ENCODE results near the gene TMX1.

TMX1 gene

GRCh38 chr14:51258788-51259187 is 18.7 kb downstream of the TMX1 start:
- peaks cover 0 to 8% of the 10 kb centered on the region in 2 donors for H3K9me3 ChIP-seq (replicated peaks in 1 of 2; ENCODE audit: control insufficient read depth in 2 of 2, insufficient read depth in 1 of 2, low read depth in 1 of 2, low read length in 2 of 2)
- no peak overlapping the region for H3K4ac ChIP-seq (ENCODE audit: low read length)
- H2BK5ac ChIP-seq (ENCODE audit: low read length), result no peak overlapping the region
- no peak overlapping the region for H2AFZ ChIP-seq (ENCODE audit: low read length)
- H4K91ac ChIP-seq (ENCODE audit: low read depth, low read length, poor library complexity), result no peak overlapping the region
- H3K4me3 ChIP-seq (ENCODE audit: low read length in 2 of 2), result no peak overlapping the region
- H2AK5ac ChIP-seq (ENCODE audit: low read depth, low read length), result no peak overlapping the region
- no peaks in the 10 kb centered on the region for H3K27me3 ChIP-seq (ENCODE audit: control insufficient read depth in 3 of 3, insufficient read depth in 3 of 3, low read depth in 1 of 3, low read length in 3 of 3)
- no peak overlapping the region for H3K4me2 ChIP-seq (ENCODE audit: insufficient read depth, low read length, poor library complexity, severe bottlenecking)
- DNase-seq (ENCODE audit: low spot score), result no peak
- H2BK15ac ChIP-seq (ENCODE audit: low read length), result no peak overlapping the region
- H4K8ac ChIP-seq (ENCODE audit: low read depth, low read length), result no peak overlapping the region
- no peak overlapping the region for H3K23ac ChIP-seq (ENCODE audit: low read depth, low read length, poor library complexity)
- H3K14ac ChIP-seq (ENCODE audit: low read length), result no peak overlapping the region
- H3K36me3 ChIP-seq (replicated peaks in 1 of 2; ENCODE audit: control insufficient read depth in 2 of 2, insufficient read depth in 2 of 2, low read length in 2 of 2), result peaks cover 0 to 72% of the 10 kb centered on the region in 2 donors
- no peak overlapping the region for H2BK120ac ChIP-seq (ENCODE audit: low read depth, low read length)
- no peak overlapping the region for H3K9ac ChIP-seq (ENCODE audit: low read depth, low read length, poor library complexity)
- no peak overlapping the region for H2BK12ac ChIP-seq (ENCODE audit: low read length)
- peaks cover 0 to 2% of the 10 kb centered on the region in 2 donors for H3K4me1 ChIP-seq (ENCODE audit: control insufficient read depth in 2 of 2, insufficient read depth in 1 of 2, low read depth in 1 of 2, low read length in 2 of 2)
- H3K79me1 ChIP-seq (ENCODE audit: low read depth, low read length), result no peaks in the 10 kb centered on the region
- no peak overlapping the region for H3K18ac ChIP-seq (ENCODE audit: low read length)
- H3K27ac ChIP-seq (replicated peaks; ENCODE audit: low read length), result no peak overlapping the region

DNA sequence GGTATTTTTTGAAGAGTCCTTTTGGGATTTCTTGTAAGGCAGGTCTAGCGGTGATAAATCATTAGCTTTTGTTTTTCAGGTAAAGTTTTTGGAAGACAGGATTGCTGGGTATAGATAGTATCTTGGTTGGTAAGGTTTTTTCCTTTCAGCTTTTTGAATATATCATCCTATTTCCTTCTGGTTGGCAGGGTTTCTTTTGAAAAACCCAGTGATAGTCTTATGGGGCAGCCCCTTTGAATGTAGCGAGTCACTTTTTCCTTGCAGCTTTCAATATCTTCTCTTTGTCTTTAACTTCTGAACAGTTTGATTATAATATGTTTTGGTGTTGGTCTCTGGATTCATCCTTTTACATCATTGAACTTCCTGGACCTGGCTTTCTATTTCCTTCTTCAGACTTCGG is 20.2 kb downstream of the TMX1 start:
- Histone ChIP-seq H3K36me3 (replicated peaks in 1 of 2; ENCODE audit: control insufficient read depth in 2 of 2, insufficient read depth in 2 of 2, low read length in 2 of 2) (peaks cover 0 to 57% of the 10 kb centered on the region in 2 donors), H4K8ac (ENCODE audit: low read depth, low read length) (no peak overlapping the region), H3K27ac (replicated peaks; ENCODE audit: low read length) (no peak overlapping the region), H3K9me3 (replicated peaks in 1 of 2; ENCODE audit: control insufficient read depth in 2 of 2, insufficient read depth in 1 of 2, low read depth in 1 of 2, low read length in 2 of 2) (peaks cover 0 to 8% of the 10 kb centered on the region in 2 donors), H3K4ac (ENCODE audit: low read length) (no peak overlapping the region), H3K79me1 (ENCODE audit: low read depth, low read length) (no peaks in the 10 kb centered on the region), H2AK5ac (ENCODE audit: low read depth, low read length) (no peak overlapping the region), H3K14ac (ENCODE audit: low read length) (no peak overlapping the region), H3K4me2 (ENCODE audit: insufficient read depth, low read length, poor library complexity, severe bottlenecking) (no peak overlapping the region), H2BK120ac (ENCODE audit: low read depth, low read length) (no peak overlapping the region), H3K4me3 (ENCODE audit: low read length in 2 of 2) (no peak overlapping the region), H2AFZ (ENCODE audit: low read length) (no peak overlapping the region), H2BK15ac (ENCODE audit: low read length) (no peak overlapping the region), H3K9ac (ENCODE audit: low read depth, low read length, poor library complexity) (no peak overlapping the region), H4K91ac (ENCODE audit: low read depth, low read length, poor library complexity) (no peak overlapping the region), H3K27me3 (ENCODE audit: control insufficient read depth in 3 of 3, insufficient read depth in 3 of 3, low read depth in 1 of 3, low read length in 3 of 3) (no peaks in the 10 kb centered on the region), H2BK5ac (ENCODE audit: low read length) (no peak overlapping the region), H3K18ac (ENCODE audit: low read length) (no peak overlapping the region), H3K4me1 (ENCODE audit: control insufficient read depth in 2 of 2, insufficient read depth in 1 of 2, low read depth in 1 of 2, low read length in 2 of 2) (peaks cover 0 to 2% of the 10 kb centered on the region in 2 donors), H3K23ac (ENCODE audit: low read depth, low read length, poor library complexity) (no peak overlapping the region), H2BK12ac (ENCODE audit: low read length) (no peak overlapping the region)
- WGBS, 2 donors (ENCODE audit: extremely low coverage in 2 of 2, insufficient read length in 2 of 2, insufficient replicate concordance in 1 of 2), result no CpG with 5 or more reads among the region's 3 CpGs
- DNase-seq (ENCODE audit: low spot score), result no peak

DNA sequence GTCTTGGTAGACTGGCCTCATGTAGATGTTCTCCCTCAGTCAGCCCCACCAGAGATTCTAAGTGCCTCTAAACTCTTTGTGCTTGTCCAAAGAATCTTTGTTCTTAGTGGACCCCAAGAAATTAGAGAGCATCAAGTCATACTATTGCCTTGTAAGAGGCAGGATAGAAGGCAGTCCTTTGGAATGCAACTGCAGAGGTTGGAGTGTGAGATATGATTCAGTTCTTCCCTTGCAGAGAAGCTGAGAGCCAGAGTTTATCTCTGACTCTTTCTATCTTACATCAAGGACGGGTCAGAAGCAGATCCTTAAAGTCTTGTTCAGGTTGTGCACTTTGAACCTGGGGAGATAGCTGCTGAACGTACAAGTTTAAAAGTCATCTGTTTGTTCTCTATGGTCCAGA is 21.1 kb downstream of the TMX1 start:
- DNase-seq (ENCODE audit: low spot score), result no peak

GRCh38 chr14:51262868-51263267 is 22.8 kb downstream of the TMX1 start:
- Histone ChIP-seq H3K4me1 (ENCODE audit: control insufficient read depth in 2 of 2, insufficient read depth in 1 of 2, low read depth in 1 of 2, low read length in 2 of 2) (peaks cover 0 to 2% of the 10 kb centered on the region in 2 donors), H3K18ac (ENCODE audit: low read length) (no peak overlapping the region), H3K4me3 (ENCODE audit: low read length in 2 of 2) (no peak overlapping the region), H3K27ac (replicated peaks; ENCODE audit: low read length) (no peak overlapping the region), H2AFZ (ENCODE audit: low read length) (no peak overlapping the region), H2BK12ac (ENCODE audit: low read length) (no peak overlapping the region), H3K14ac (ENCODE audit: low read length) (no peak overlapping the region), H4K8ac (ENCODE audit: low read depth, low read length) (no peak overlapping the region), H3K79me1 (ENCODE audit: low read depth, low read length) (no peaks in the 10 kb centered on the region), H3K27me3 (ENCODE audit: control insufficient read depth in 3 of 3, insufficient read depth in 3 of 3, low read depth in 1 of 3, low read length in 3 of 3) (no peaks in the 10 kb centered on the region), H3K4me2 (ENCODE audit: insufficient read depth, low read length, poor library complexity, severe bottlenecking) (no peak overlapping the region), H2BK5ac (ENCODE audit: low read length) (no peak overlapping the region), H3K36me3 (replicated peaks in 1 of 2; ENCODE audit: control insufficient read depth in 2 of 2, insufficient read depth in 2 of 2, low read length in 2 of 2) (peaks cover 0 to 31% of the 10 kb centered on the region in 2 donors), H2AK5ac (ENCODE audit: low read depth, low read length) (no peak overlapping the region), H4K91ac (ENCODE audit: low read depth, low read length, poor library complexity) (no peak overlapping the region), H3K9me3 (replicated peaks in 1 of 2; ENCODE audit: control insufficient read depth in 2 of 2, insufficient read depth in 1 of 2, low read depth in 1 of 2, low read length in 2 of 2) (peaks cover 0 to 6% of the 10 kb centered on the region in 2 donors), H3K9ac (ENCODE audit: low read depth, low read length, poor library complexity) (no peak overlapping the region), H3K4ac (ENCODE audit: low read length) (no peak overlapping the region), H3K23ac (ENCODE audit: low read depth, low read length, poor library complexity) (no peak overlapping the region), H2BK120ac (ENCODE audit: low read depth, low read length) (no peak overlapping the region), H2BK15ac (ENCODE audit: low read length) (no peak overlapping the region)
- whole genome bisulfite sequencing, 2 donors (ENCODE audit: extremely low coverage in 2 of 2, insufficient read length in 2 of 2, insufficient replicate concordance in 1 of 2), result no CpG with 5 or more reads among the region's 2 CpGs
- DNase-seq (ENCODE audit: low spot score), result no peak

More for the DNA sequence above, 21.1 kb downstream of the TMX1 start:
- H3K4me3 ChIP-seq (ENCODE audit: low read length in 2 of 2), result no peak overlapping the region
- H3K4ac ChIP-seq (ENCODE audit: low read length), result no peak overlapping the region
- H3K9me3 ChIP-seq (replicated peaks in 1 of 2; ENCODE audit: control insufficient read depth in 2 of 2, insufficient read depth in 1 of 2, low read depth in 1 of 2, low read length in 2 of 2), result peaks cover 0 to 8% of the 10 kb centered on the region in 2 donors
- no peak overlapping the region for H3K14ac ChIP-seq (ENCODE audit: low read length)
- H3K27me3 ChIP-seq (ENCODE audit: control insufficient read depth in 3 of 3, insufficient read depth in 3 of 3, low read depth in 1 of 3, low read length in 3 of 3), result no peaks in the 10 kb centered on the region
- no peak overlapping the region for H2BK5ac ChIP-seq (ENCODE audit: low read length)
- no peak overlapping the region for H2AFZ ChIP-seq (ENCODE audit: low read length)
- H3K23ac ChIP-seq (ENCODE audit: low read depth, low read length, poor library complexity), result no peak overlapping the region
- no peak overlapping the region for H2AK5ac ChIP-seq (ENCODE audit: low read depth, low read length)
- H3K4me2 ChIP-seq (ENCODE audit: insufficient read depth, low read length, poor library complexity, severe bottlenecking), result no peak overlapping the region
- no peaks in the 10 kb centered on the region for H3K79me1 ChIP-seq (ENCODE audit: low read depth, low read length)
- H4K91ac ChIP-seq (ENCODE audit: low read depth, low read length, poor library complexity), result no peak overlapping the region
- no peak overlapping the region for H3K18ac ChIP-seq (ENCODE audit: low read length)
- H4K8ac ChIP-seq (ENCODE audit: low read depth, low read length), result no peak overlapping the region
- no peak overlapping the region for H3K9ac ChIP-seq (ENCODE audit: low read depth, low read length, poor library complexity)
- H3K36me3 ChIP-seq (replicated peaks in 1 of 2; ENCODE audit: control insufficient read depth in 2 of 2, insufficient read depth in 2 of 2, low read length in 2 of 2), result peaks cover 0 to 48% of the 10 kb centered on the region in 2 donors
- H2BK120ac ChIP-seq (ENCODE audit: low read depth, low read length), result no peak overlapping the region
- H2BK12ac ChIP-seq (ENCODE audit: low read length), result no peak overlapping the region
- WGBS, 2 donors (ENCODE audit: extremely low coverage in 2 of 2, insufficient read length in 2 of 2, insufficient replicate concordance in 1 of 2), result no CpG with 5 or more reads among the region's 2 CpGs
- no peak overlapping the region for H2BK15ac ChIP-seq (ENCODE audit: low read length)
- H3K27ac ChIP-seq (replicated peaks; ENCODE audit: low read length), result no peak overlapping the region
- peaks cover 0 to 2% of the 10 kb centered on the region in 2 donors for H3K4me1 ChIP-seq (ENCODE audit: control insufficient read depth in 2 of 2, insufficient read depth in 1 of 2, low read depth in 1 of 2, low read length in 2 of 2)

All from neuronal stem cell (in vitro differentiated cells).